ENCODE data around the gene TBC1D17. TPM values are rescaled to one million over a fixed set of nuclear protein-coding genes. Genes with fewer than 3 reads are reported as not detected.

The TBC1D17 gene
- total RNA-seq, 1 donor from 2014 or later: 29.1 TPM

DNA sequence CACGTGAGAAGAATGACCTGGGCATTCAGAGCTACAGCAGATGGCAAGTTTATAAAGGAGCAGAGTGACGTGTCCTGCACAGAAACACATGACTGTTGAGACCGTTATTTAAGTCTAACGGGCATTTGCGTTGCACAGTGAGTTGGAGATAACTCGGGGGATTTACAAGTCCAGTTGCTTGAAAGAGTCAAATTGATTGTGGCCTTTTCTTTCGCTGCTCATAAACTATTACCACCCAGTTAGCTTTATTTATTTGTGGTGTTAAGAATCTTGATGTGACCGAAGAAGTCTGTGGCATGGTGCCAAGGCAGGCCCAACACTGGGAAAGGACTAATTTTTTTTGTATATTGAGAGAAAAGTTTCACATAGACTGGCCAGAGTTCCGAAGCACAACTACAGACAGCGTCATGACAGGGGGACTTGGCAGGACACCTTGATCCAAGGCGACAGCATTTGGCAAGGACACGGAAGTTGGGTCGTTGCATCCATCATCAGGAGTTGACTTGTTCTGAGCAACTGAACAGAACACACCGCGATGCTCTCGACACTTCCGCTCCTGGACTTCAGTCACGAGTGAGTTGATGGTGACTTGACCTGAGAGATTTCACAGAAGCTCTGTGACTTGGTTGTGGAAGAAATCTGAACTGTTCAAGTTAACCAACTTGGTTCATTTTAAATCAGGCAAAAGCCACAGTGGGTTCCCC is 38.5 kb upstream of the TBC1D17 start:
- Histone ChIP-seq H3K27me3 (ENCODE audit: insufficient read depth, low read length) (no peaks in the 10 kb centered on the region), H3K27ac (ENCODE audit: low read depth, low read length) (no peak overlapping the region), H3K36me3 (ENCODE audit: insufficient read depth, low read length) (peaks cover 10% of the 10 kb centered on the region), H2AFZ (ENCODE audit: low read depth, low read length) (no peak overlapping the region), H3K4me2 (ENCODE audit: low read length) (no peak overlapping the region), H3K4me1 (ENCODE audit: insufficient read depth, low read length) (peaks cover 5% of the 10 kb centered on the region), H3K79me2 (ENCODE audit: insufficient read depth, low read length) (no peaks in the 10 kb centered on the region), H4K20me1 (ENCODE audit: insufficient read depth, low read length) (peaks cover 11% of the 10 kb centered on the region), H3K9ac (ENCODE audit: low read length) (no peak overlapping the region), H3K4me3 (ENCODE audit: insufficient read depth, low read depth, low read length) (no peak overlapping the region), H3K9me3 (ENCODE audit: insufficient read depth, low read depth, low read length) (no peaks in the 10 kb centered on the region)
- TF ChIP-seq, protein P1, sequence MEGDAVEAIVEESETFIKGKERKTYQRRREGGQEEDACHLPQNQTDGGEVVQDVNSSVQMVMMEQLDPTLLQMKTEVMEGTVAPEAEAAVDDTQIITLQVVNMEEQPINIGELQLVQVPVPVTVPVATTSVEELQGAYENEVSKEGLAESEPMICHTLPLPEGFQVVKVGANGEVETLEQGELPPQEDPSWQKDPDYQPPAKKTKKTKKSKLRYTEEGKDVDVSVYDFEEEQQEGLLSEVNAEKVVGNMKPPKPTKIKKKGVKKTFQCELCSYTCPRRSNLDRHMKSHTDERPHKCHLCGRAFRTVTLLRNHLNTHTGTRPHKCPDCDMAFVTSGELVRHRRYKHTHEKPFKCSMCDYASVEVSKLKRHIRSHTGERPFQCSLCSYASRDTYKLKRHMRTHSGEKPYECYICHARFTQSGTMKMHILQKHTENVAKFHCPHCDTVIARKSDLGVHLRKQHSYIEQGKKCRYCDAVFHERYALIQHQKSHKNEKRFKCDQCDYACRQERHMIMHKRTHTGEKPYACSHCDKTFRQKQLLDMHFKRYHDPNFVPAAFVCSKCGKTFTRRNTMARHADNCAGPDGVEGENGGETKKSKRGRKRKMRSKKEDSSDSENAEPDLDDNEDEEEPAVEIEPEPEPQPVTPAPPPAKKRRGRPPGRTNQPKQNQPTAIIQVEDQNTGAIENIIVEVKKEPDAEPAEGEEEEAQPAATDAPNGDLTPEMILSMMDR (IDR thresholded peaks at IDR 0.05; ENCODE audit: insufficient read depth, low read depth, low read length): no peak
- no peak for TF ChIP-seq EZH2 (IDR thresholded peaks at IDR 0.05; ENCODE audit: insufficient read depth, low read length)
- no peak overlapping the region for H3K27ac Mint-ChIP-seq (ENCODE audit: unreplicated experiment)
- H3K4me3 Mint-ChIP-seq (ENCODE audit: unreplicated experiment): no peak overlapping the region
- no peaks in the 10 kb centered on the region for H3K27me3 Mint-ChIP-seq (ENCODE audit: low read depth, unreplicated experiment)
- H3K4me1 Mint-ChIP-seq (ENCODE audit: low read depth, unreplicated experiment): peaks cover 11% of the 10 kb centered on the region
- DNase-seq (ENCODE audit: low read depth): no peak
- no peaks in the 10 kb centered on the region for H3K9me3 Mint-ChIP-seq (ENCODE audit: unreplicated experiment)
- H3K36me3 Mint-ChIP-seq (ENCODE audit: low read depth, unreplicated experiment): peaks cover 29% of the 10 kb centered on the region
- no peak for FAIRE-seq

DNA sequence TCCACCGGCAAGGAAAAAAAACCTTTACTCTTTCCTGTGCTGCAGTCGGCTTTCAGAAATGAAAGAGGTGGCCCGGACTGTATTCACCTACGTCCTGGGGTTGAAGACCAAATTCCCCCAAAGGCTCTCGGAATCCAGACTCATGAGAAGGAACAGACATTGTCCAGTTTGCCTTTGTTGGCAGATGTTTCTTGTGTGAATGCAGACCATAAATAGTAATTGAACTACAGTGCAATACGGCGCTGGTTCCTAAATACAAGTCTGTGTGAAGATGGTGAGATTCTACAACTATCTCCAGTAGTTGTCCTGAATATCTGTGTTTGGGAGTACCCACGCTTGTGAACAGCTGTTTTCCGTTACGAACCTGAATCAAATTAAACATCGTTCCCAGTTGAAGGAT is 37.8 kb upstream of the TBC1D17 start:
- FAIRE-seq (no peak), DNase-seq (ENCODE audit: low read depth) (no peak)
- H3K27me3 ChIP-seq (ENCODE audit: insufficient read depth, low read length): no peaks in the 10 kb centered on the region
- H3K9me3 Mint-ChIP-seq (ENCODE audit: unreplicated experiment): no peaks in the 10 kb centered on the region
- no peak overlapping the region for H3K27ac ChIP-seq (ENCODE audit: low read depth, low read length)
- no peaks in the 10 kb centered on the region for H3K27me3 Mint-ChIP-seq (ENCODE audit: low read depth, unreplicated experiment)
- H3K4me3 Mint-ChIP-seq (ENCODE audit: unreplicated experiment): no peak overlapping the region
- H3K27ac Mint-ChIP-seq (ENCODE audit: unreplicated experiment): no peak overlapping the region
- H3K9ac ChIP-seq (ENCODE audit: low read length): no peak overlapping the region
- no peaks in the 10 kb centered on the region for H3K9me3 ChIP-seq (ENCODE audit: insufficient read depth, low read depth, low read length)
- TF ChIP-seq, protein P1 (IDR thresholded peaks at IDR 0.05; ENCODE audit: insufficient read depth, low read depth, low read length): no peak
- no peak for TF ChIP-seq EZH2 (IDR thresholded peaks at IDR 0.05; ENCODE audit: insufficient read depth, low read length)
- peaks cover 11% of the 10 kb centered on the region for H4K20me1 ChIP-seq (ENCODE audit: insufficient read depth, low read length)
- peaks cover 10% of the 10 kb centered on the region for H3K36me3 ChIP-seq (ENCODE audit: insufficient read depth, low read length)
- peaks cover 27% of the 10 kb centered on the region for H3K36me3 Mint-ChIP-seq (ENCODE audit: low read depth, unreplicated experiment)
- peaks cover 11% of the 10 kb centered on the region for H3K4me1 Mint-ChIP-seq (ENCODE audit: low read depth, unreplicated experiment)
- no peak overlapping the region for H2AFZ ChIP-seq (ENCODE audit: low read depth, low read length)
- H3K4me1 ChIP-seq (ENCODE audit: insufficient read depth, low read length): peaks cover 5% of the 10 kb centered on the region
- no peaks in the 10 kb centered on the region for H3K79me2 ChIP-seq (ENCODE audit: insufficient read depth, low read length)
- H3K4me2 ChIP-seq (ENCODE audit: low read length): no peak overlapping the region
- H3K4me3 ChIP-seq (ENCODE audit: insufficient read depth, low read depth, low read length): no peak overlapping the region

DNA sequence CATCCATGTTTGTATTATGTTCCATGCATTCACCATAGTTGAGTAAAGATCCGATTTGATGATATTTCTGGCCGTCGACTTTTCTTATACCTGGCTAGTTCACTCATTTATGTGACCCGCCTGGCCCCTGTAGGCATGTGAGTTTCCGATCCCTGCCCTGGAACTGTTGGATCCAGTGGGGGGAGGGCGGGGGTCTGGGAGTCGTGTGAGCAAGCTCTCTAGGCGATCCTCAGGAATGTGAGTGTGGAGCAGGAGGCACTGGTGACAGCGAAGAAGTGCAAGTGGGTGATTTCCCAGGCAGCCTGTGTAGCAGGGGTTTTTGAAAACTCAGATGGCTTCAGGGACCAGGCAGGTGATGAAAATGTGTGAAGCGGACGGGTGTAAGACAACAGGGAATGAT is 37.2 kb upstream of the TBC1D17 start:
- Mint-ChIP-seq H3K27ac (ENCODE audit: unreplicated experiment) (no peak overlapping the region), H3K4me3 (ENCODE audit: unreplicated experiment) (no peak overlapping the region), H3K36me3 (ENCODE audit: low read depth, unreplicated experiment) (peaks cover 22% of the 10 kb centered on the region), H3K27me3 (ENCODE audit: low read depth, unreplicated experiment) (no peaks in the 10 kb centered on the region), H3K4me1 (ENCODE audit: low read depth, unreplicated experiment) (peaks cover 11% of the 10 kb centered on the region), H3K9me3 (ENCODE audit: unreplicated experiment) (no peaks in the 10 kb centered on the region)
- Histone ChIP-seq H2AFZ (ENCODE audit: low read depth, low read length) (no peak overlapping the region), H3K27me3 (ENCODE audit: insufficient read depth, low read length) (no peaks in the 10 kb centered on the region), H3K4me3 (ENCODE audit: insufficient read depth, low read depth, low read length) (no peak overlapping the region), H3K27ac (ENCODE audit: low read depth, low read length) (no peak overlapping the region), H4K20me1 (ENCODE audit: insufficient read depth, low read length) (peaks cover 11% of the 10 kb centered on the region), H3K79me2 (ENCODE audit: insufficient read depth, low read length) (no peaks in the 10 kb centered on the region), H3K4me1 (ENCODE audit: insufficient read depth, low read length) (peaks cover 5% of the 10 kb centered on the region), H3K4me2 (ENCODE audit: low read length) (no peak overlapping the region), H3K9me3 (ENCODE audit: insufficient read depth, low read depth, low read length) (no peaks in the 10 kb centered on the region), H3K9ac (ENCODE audit: low read length) (no peak overlapping the region), H3K36me3 (ENCODE audit: insufficient read depth, low read length) (peaks cover 10% of the 10 kb centered on the region)
- no peak for FAIRE-seq
- TF ChIP-seq, protein P1 (IDR thresholded peaks at IDR 0.05; ENCODE audit: insufficient read depth, low read depth, low read length): no peak
- no peak for TF ChIP-seq EZH2 (IDR thresholded peaks at IDR 0.05; ENCODE audit: insufficient read depth, low read length)
- no peak for DNase-seq (ENCODE audit: low read depth)
